HG03432 (cell line): ENCODE data around the gene CACNA1D.

ENCODE experiments used
- ATAC-seq: cut with Tn5 transposase; IDR thresholded peaks from one replicate; pipeline ENCODE4 v1.9.1; 2021; ENCODE audit warnings: mild to moderate bottlenecking, moderate library complexity; ENCODE audit not compliant: unreplicated experiment

CACNA1D gene

DNA sequence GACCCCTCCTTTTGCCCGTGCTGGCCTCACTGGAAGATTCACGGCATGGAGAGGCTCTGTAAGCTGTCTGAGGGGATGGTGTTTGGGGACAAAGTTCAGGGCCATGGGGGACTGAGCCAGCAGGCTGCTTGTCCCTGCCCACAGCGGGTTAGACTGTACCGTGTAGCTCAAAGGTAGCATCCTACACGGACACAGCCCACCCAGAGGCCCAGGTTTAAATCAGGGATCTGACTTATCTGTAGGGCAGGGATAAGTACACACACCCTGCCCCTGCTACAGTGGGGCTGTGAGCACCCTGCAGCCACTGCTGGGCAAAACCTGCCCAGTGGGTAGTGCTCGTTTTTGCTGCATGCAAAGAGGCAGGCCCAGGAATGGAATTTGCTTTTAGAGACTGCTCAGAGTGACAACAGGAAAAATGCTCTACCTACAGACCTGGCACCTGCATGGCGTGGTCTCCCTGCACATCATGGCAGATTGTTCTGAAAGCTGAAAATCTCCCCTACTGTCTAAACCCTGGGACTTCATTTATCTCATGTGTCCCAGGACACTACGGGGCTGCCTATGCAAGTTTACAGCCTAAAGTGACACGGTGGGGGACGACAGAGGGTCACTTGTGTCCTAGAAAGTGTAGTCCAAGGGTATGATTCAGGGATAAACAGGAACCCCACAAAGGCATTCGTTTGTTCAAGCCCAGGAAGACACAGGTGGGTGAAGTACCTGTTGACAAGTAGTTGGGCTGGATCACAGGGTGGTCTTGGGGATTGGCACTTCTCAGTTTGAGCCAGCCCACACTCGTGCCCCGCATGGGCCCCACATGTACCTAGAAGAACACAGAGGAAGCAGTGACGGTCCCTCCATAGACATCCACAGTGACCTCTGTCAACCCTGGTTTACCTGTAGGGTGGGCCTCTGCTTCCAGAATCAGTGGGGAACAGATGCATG is 324.1 kb downstream of the CACNA1D start:
- ATAC-seq: no peak

DNA sequence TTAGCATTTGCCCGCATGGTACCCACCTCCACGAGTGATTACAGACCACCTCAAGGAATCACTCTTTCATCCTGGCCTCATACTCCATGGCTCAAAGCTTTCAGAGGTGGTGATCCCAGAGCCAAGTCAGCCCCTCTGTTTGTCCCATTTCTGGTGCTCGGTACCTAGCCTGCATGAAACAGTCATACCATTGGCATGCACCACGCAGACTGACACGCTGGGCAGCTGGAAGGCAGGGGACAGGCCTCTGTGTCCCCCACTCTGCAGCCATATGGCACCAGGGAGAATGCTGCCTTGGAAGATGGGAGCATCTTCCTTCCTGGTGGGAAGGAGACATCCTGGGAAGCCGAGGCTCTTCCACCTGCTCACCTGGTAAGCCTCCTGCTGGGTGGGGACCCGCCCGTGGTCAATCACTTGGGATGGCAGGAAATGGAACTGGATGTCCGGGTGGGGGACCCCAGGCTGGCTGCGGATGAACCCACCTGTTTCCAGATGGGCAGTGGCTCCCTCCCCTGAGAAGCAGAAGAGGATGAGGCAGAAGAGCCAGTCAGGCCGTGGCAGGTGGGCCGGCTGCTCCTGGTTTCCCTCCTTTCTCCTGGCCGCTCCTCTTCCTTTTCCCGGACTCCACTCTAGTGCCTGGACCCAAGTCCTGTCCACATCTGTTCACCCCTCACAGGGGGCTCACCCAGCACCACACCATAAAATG is 324.9 kb downstream of the CACNA1D start:
- ATAC-seq: no peak

DNA sequence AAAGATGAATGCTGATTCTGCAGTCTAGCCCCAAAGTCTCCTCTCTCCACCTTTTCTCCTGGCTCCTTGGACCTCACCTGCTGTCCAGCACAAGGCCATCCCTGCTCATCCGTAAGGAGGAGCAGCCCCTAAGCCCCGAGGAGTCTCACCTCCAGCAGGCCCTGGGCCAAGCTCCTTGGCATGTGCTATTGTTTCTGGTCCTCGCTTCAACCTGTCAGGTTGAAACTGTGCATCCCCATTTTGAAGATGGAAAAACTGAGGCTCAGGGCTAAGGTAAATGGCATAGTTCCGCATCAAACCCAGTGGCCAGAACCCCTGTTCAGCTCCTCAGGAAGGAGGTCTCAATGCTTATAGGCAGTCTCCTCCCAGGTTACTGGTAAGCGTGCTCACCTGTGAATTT is 325.7 kb downstream of the CACNA1D start:
- no peak for ATAC-seq

DNA sequence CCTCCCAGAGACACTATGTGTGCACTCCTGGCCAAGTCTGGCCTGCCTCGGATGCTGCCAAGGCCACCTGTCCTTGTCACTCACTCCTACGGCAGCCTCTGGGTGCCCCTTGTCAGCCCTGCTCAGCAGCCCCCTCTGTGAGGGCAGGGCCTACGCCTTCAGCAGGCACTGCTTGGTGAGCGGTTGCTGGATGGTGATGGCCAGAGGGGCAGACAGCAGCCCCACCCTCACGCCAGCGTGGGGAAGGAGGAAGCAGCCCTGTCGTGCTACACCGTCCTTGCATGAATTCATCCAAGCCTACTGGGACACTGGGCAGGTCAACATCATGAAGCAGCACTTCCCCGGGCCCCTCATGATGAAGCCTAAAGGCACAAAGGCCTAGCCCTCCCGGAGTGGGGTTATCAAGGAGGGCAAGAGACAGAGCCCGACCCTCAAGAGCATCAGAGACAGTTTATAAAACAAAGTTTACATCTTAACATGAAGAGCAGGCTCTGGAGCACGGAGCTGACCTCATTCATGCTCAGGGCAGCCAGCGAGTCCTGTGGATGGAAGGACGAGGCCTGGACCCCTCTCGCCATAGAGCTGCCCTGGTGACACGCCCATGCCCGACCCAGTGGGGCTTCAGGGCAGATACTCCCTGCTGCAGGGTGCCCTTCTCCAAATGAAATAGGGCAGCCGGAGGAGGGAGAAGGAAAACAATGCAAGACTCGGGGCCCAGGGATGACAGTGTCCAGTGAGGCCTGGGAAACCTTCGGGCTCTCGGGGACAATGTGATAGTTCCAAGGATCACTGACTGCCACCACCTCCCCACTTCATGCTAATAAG is 326.6 kb downstream of the CACNA1D start:
- no peak for ATAC-seq

DNA sequence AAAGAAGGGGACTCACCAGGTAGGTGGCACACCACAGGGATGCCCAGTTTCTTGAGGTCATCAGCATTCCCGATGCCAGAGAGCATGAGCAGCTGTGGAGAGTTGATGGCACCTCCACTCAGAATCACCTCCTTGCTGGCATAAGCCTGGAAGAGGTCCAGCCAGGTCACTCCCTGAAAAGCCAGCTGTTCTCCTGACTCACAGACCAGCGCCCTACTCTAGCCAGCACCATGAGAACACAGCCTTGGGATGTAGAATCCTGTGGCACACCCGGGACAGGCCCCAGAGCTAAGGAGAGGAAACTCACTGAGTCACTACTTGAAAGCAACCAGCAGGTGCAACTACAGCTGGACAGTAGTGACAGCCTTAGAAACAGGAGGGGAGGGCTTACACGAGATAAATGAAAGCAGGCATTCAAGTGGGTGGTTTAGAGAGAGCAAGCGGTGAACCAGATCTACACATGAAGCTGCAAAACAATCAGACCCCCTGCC is 327.3 kb downstream of the CACNA1D start:
- ATAC-seq: peak; percentile 81

DNA sequence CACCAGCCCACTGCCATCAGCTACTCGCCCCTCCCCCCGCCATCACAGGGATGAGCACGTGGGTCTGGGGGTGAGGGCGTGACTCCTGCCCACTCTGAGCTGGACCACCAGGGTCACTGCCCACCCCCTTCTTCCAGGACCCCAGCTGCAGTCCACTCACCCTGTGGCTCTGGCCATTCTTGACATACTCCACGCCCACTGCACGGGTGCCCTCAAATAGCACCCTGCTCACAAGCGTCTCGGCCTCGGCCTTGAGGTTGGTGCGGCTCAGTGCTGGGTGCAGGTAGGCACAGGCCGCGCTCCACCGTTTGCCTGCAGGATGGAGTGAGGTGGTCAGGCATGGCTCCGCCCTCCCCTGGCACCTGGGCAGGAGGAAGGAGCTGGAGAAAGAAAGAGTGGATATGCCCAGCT is 327.9 kb downstream of the CACNA1D start:
- ATAC-seq: no peak

DNA sequence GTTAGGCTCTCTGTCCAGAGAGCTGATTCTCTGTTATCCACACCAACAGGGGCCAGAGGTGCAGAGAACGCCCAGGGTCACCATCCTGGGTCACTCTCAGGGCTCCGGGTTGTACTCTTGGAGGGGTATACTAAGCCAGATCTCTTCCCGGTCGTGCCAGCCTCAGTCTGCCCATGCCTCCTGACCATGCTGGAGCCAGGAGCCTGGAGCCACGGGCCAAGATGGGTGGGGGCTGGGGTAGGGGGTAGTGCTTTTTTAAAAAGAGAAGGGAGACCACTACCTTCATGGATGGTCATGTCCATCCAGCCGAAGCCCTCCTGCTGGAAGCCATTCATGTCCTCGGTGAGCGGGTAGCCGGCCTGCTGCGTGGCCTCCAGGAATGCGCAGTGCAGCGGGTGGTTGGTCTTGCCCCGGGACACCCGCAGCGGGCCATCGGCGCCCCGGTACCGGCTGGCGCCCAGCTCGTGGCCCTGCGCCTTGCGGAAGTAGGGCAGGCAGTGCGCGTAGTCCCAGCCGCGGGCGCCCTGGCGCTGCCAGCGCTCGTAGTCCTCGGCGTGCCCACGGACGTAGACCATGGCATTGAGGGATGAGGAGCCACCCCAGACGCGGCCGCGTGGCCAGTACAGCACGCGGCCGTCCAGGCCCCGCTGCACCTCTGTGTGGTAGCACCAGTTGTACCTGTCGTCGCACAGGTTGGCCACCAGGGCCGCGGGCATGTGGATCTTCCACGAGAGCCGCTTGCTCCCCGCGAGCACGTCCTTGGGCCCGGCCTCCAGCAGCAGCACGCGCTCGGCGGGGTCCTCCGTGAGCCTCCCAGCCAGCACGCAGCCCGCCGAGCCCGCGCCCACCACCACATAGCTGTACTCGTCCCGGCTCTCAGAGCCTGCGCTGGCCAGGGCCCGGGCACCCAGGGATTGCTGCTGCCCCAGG is 328.9 kb downstream of the CACNA1D start:
- no peak for ATAC-seq

DNA sequence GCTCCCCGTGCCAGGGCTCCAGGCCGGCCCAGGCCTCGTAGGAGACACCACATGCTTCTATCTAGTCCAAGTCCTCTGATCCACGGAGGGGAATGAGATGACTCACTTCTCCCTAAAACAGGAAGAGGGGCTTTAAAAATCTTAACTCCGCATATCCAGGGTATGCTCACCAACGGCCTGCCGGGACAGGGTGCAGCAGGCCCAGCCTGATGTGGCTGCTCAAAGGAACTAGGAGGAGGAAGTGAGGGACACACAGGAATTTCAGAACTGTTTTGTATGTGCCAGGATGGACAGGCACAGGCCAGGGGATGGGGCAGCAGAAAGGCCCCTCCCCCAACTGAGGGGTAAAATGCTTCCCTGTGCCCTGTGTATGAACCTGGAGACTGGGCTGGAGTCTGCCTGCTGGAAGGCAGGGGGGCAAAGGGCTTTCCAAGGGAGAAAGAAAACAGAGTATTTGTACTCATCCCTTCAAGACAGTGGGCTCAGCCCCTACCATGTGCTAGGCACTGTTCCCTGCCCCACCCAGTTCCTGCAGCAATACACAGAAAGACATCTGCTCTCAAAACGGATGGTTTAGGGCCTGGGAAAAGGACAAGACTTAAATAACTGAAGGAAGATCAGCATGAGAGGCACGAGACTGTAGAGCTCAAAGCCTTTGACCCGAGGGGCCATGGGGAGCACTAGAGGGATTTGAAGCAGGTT is 329.7 kb downstream of the CACNA1D start:
- no peak for ATAC-seq

DNA sequence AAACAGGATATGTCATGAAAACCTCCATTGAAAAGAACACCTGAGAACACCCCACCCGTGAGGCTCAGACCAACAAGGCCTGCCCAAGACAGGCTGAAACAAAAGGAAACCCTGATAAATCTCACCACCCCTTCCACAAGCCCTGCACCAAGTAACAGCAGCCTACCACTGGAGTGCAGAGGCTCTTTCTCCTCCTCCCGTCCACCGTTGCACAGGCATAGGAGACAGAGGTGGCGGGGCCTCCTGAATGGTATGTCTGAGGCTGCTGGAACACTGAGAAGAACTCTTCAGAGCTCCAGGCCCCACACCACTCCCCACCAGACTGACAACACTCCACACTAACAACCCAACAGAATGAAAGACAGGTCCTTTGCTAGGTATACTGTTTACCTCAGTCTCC is 330.4 kb downstream of the CACNA1D start:
- no peak for ATAC-seq

DNA sequence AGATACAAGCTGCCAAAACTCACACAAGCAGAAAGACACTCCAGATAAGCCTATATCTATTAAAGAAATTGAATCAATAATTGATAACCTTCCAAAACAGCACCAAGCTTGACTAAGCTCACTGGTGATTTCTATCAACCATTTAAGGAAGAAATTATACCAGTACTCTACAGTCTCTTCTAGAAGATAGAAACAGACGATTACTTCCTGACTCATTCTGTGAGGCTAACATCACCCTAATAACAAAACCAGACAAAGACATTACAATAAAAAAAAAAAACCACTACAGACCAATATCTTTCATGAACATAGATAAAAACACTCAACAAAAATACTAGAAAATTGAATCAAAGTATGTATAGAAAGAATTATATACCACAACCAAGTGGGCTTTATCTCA is 331.6 kb downstream of the CACNA1D start:
- ATAC-seq: peak; percentile 40

DNA sequence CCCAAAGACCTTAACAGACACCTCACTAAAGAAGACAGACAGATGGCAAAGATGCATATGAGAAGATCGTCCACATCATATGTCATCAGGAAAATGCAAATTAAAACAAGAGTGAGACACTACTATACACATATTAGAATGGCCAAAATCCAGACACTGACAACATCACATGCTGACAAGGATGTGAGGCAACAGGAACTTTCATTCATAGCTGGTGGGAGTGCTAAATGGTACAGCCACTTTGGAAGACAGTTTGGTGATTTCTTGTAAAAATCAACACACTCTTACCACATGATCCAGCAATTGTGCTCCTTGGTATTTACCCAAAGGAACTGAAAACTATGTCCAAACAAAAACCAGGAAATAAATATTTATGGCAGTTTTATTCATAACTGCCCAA is 334.2 kb downstream of the CACNA1D start:
- ATAC-seq: no peak

DNA sequence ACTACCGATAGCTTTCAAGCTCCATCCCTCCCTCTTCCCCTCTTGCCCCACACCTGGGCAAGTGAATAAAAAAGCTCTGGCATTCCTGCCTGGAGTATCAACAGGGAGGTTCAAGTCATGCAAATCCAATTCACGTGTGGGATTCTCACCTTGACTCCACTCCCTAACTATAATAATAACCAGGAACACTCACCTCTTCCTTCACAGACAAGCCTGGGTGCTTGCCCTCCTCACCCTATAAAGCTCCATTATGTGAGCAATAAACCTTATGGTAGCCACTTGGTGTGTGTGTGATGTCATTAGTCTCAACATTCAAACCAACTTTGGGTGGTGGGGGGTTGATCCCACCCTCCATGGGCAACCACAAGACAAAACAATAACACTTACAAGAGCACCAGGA is 335.2 kb downstream of the CACNA1D start:
- ATAC-seq: no peak

DNA sequence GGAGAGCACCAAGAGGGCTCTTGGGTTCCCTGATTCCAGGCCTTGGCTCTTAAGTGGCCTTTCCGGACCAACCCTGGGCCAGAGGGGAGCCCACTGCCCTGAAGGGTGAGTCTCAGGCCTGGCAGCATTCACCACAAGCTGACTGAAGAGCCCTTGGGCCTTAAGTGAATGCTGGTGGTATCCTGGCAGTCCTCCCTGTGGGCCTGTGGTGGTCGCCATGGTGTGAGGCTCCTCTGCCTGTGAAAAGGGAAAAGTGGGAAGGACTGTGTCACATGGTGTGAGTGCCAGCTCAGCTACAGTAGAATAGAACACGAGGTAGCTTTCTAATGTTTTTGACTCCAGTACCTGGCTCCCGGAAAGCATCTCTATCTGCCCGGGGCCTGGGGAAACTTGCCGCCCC is 336.5 kb downstream of the CACNA1D start:
- no peak for ATAC-seq

DNA sequence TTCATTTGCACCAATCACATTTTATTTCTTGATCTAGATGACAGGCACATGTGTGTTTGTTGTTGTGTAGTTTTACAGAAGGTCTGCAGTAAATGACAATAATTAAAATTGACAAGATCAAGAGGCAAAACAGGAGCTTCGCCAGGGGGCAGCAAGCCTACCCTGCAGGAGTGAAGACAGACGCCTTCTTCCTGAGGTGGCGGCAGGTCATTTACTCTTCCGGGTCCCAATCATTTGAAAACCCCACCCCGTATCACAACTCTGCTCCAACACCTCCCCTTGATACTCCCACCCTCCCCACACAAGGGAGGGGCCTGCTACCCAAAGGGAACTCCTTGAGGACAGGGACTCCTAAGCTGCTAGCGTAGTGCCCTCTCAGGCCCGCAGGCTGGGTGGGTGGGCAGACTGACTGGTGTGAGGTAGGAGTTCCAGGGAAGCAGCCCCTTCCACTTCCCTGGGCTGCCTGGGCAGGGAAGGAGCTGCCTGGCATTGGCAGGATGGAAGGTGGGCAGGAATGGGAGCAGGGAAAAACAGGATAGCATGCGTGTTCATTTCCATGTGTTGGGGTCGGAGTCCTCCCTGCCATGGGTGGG is 338.7 kb downstream of the CACNA1D start:
- no peak for ATAC-seq

DNA sequence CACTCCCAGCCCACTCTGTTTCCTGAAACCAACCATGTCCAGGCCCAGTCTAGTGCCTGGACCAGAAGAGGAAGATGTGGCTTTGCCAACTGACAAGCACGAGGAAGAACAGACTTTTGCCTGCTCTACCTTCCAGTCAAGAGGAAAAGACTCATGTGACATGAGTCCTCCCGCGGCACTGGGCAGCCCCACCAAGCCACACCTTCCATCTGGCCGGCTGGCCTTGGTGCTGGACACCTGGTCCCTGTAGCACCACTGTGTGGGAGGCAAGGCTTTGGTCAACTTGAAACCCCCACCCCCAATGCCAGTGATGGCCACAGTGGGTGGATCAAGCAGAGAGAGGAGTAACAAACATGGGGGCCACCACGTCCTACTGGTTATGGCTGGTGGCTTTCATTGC is 339.3 kb downstream of the CACNA1D start:
- ATAC-seq: no peak

DNA sequence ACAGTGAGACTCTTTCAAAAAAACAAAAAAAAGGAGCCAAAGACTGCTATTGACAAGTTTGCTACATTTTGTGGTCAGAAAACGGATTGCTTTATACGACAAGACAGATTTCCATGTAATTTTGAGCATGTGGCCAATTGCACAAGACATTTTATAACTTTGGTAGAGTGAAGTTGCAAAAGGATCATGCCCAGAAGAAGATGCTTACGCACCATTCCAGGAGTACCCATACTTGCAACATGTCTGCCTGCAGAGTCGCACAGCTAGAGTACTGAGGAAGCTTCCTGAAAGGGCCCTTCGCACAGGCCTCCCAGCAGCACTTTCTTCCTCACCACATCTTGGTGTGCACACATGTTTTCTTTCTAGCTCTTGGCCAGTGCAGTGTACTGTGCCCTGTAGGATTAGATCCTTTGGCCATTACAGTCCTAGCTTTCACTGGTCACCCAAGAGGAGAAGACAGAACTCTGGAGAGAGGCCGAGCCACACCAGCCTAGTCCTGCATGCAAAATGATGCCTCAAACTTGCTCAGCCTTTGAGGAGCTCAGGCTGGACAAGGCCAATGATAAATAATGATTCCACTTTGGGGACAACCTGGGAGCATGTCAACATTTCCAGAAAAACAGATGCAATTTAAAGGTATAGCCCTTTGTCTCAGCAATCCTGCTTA is 340.2 kb downstream of the CACNA1D start:
- ATAC-seq: no peak

DNA sequence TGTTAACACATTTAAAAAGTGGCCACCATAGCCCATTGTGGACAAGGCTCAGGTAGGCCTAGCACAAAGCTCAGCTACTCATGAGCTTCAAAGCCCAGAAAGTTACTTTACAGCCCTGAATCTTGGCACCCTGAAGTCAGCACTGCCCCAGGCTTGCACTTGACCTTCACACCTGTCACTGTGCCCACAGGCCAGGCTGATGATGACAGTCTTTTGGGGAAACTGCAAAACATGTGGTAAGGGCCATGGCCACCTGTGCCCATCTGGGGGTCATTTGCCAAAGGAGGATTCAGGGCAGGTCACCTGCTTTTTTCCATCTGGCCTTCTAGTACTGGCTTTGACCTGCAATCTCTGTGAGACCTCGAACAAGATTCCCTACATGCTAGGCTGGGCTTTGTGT is 340.8 kb downstream of the CACNA1D start:
- no peak for ATAC-seq

DNA sequence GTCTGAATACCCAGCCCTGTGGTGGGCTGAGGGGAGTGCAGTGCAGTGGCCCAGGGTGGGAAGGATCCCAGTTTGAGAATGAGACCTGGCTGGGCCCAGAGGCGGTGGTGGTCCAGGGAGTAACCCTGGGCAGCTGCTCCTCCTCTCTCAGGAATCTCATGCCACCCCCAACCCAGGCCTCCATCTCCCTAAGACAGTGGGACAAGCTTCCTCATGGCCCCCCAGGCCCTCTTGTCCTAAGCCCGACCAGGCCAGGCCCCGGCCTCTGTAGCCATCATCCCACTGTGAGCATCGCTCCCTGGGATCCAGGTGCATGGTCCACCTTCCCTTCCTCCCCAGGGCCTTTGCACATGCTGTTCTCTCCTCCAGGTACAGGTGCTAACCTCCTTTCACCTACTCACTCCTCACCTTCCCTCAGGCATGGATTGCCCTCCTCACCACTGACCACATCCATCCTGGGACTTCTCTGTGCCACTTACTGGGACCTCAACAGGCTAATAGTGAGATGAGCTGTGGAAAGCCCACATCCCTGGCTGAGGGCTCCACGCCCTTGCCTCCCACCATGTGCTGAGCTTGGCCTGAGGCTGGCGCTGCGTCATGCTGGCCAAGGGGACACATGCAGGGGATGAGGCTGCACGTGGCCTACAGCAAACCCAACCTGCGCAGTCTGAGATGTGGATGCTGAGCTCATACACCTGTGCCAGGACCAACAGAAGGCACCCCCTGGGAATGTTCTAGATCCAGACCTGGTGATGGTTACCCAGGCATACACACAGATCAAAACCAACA is 341.9 kb downstream of the CACNA1D start:
- no peak for ATAC-seq
